HepG2 (cell line): ENCODE data around the gene SCRT2. TPM values are rescaled to one million over a fixed set of nuclear protein-coding genes. Genes with fewer than 3 reads are reported as not detected.
A peak's percentile ranks its signal among the peaks of the same experiment; 100 is the strongest.

Experiments
- AFF4 ChIP-seq: sonication (generic); formaldehyde crosslinking; IDR thresholded peaks from 2 replicates; pipeline ENCODE4 v1.4.0; 2020; ENCODE audit warnings: missing genetic modification reagents
- BCL6 ChIP-seq: IDR thresholded peaks from 2 replicates; pipeline ENCODE4 v1.6.1; 2016; ENCODE audit warnings: missing genetic modification reagents, missing compliant biosample characterization
- FOSL2 ChIP-seq: sonication (generic); formaldehyde crosslinking; IDR thresholded peaks from 2 replicates; pipeline ENCODE4 v1.4.0; 2020; ENCODE audit warnings: missing genetic modification reagents
- HDAC2 ChIP-seq: sonication (generic); formaldehyde crosslinking; IDR thresholded peaks from 2 replicates; pipeline ENCODE4 v1.4.0; 2020; ENCODE audit warnings: missing genetic modification reagents
- PAX8 ChIP-seq: sonication (generic); formaldehyde crosslinking; IDR thresholded peaks from 2 replicates; pipeline ENCODE4 v1.8.0; 2022; ENCODE audit warnings: mild to moderate bottlenecking, missing genetic modification reagents, borderline replicate concordance
- SKIL ChIP-seq: sonication (generic); formaldehyde crosslinking; IDR thresholded peaks from 2 replicates; pipeline ENCODE4 v1.8.0; 2022; ENCODE audit warnings: missing genetic modification reagents, mild to moderate bottlenecking, moderate library complexity, borderline replicate concordance
- STAT6 ChIP-seq: sonication (generic); formaldehyde crosslinking; IDR thresholded peaks from 2 replicates; pipeline ENCODE4 v1.4.0; 2020; ENCODE audit warnings: missing genetic modification reagents, mild to moderate bottlenecking, borderline replicate concordance
- ZC3H13 ChIP-seq: sonication (generic); formaldehyde crosslinking; IDR thresholded peaks from 2 replicates; pipeline ENCODE4 v1.8.1; 2023; ENCODE audit warnings: mild to moderate bottlenecking, missing genetic modification reagents, moderate library complexity
- ZNF224 ChIP-seq: sonication (generic); formaldehyde crosslinking; IDR thresholded peaks from 2 replicates; pipeline ENCODE4 v1.5.0; 2020; ENCODE audit warnings: mild to moderate bottlenecking, missing genetic modification reagents
- ZNF646 ChIP-seq: sonication (generic); formaldehyde crosslinking; IDR thresholded peaks from 2 replicates; pipeline ENCODE4 v1.9.0; 2021; ENCODE audit warnings: mild to moderate bottlenecking, missing genetic modification reagents
- polyA plus RNA-seq, 8 experiments: library from polyadenylated mRNA; depleted of rRNA in 3 of 8; stranded (reverse) in 7 of 8; unstranded in 1 of 8; fragments of >200 nt; fragmentation: Illumina TruSeq in 4 of 8; extraction: Trizol in 4 of 8; gene quantifications; 2 replicates each; pipeline versions ENCODE4 v1.2.1 to v1.2.3, GENCODE V29; 2011 to 2016; ENCODE audit warnings: low read depth in 4 of 8, missing spikeins in 1 of 8, mixed read lengths in 1 of 8; ENCODE audit not compliant: insufficient read depth in 1 of 8
- total RNA-seq, 5 experiments: library from RNA; depleted of rRNA; stranded (reverse); fragments of >200 nt; fragmentation: Illumina TruSeq; extraction: Trizol; gene quantifications; 2 replicates each; pipeline ENCODE4 v1.2.3, GENCODE V29; 2016; ENCODE audit warnings: low read depth in 1 of 5

The SCRT2 gene
- total and polyA plus RNA-seq, 2 of the 13 experiments (the other 11 are each of a cell fraction or from before 2014, with no cell fraction given) = not detected

- peak; percentile 3; the same call in 1 of the 2 replicates for TF ChIP-seq ZC3H13 (CRISPR knock-in tag)
- no peak; the same call in 1 of the 2 replicates for TF ChIP-seq SKIL (CRISPR knock-in tag)
- TF ChIP-seq AFF4 (CRISPR knock-in tag) = no peak
- TF ChIP-seq ZNF646 (CRISPR knock-in tag) = no peak
- TF ChIP-seq STAT6 (CRISPR knock-in tag) = 0 out of 2 replicates have a peak, but pooled peaks have one; percentile 7
- TF ChIP-seq HDAC2 (CRISPR knock-in tag) = no peak; the same call in 1 of the 2 replicates
- peak; percentile 96 for TF ChIP-seq FOSL2 (CRISPR knock-in tag)
- TF ChIP-seq BCL6 (CRISPR knock-in tag) = no peak
- TF ChIP-seq ZNF224 (CRISPR knock-in tag) = 0 out of 2 replicates have a peak, but pooled peaks have one; percentile 5
- no peak for TF ChIP-seq PAX8 (CRISPR knock-in tag)
Measured at GRCh38 chr20:646107-646867, 29.3 kb downstream of the SCRT2 start (continued).
